ENCODE results near the gene NPIPB13.
"Not testable (repeated sequence)": the region's sequence is repeated elsewhere in the genome, so short reads cannot be mapped to it uniquely, and the experiment has no call there.

DNA sequence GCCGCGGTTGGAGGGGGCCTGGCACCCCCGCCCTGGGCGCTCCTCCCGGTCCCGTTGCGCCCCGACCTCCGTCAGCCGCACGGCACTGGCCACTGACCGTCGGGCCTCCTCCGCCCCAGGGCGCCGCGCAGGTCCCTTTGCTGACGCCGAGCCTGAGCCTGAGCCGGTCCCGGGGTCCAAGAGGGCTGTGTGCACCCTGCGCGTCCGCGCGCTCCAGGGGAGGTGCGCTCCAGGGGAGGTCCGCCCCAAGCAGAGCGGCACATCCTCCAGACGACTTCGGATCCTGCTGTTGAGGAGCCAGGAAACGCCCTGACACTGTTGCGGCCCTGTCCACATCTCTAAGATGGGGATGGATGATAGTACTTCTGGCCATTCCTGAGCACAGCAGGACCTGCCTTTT, 42.0 kb downstream of the NPIPB13 start:
- not testable (repeated sequence) for TF ChIP-seq POLR2A (IDR thresholded peaks at IDR 0.05; ENCODE audit: low read length); GATA1 (IDR thresholded peaks at IDR 0.05; ENCODE audit: low read depth, low read length)
